GM21786 (cell line): ENCODE results near the gene WHAMM.
"Not testable (repeated sequence)": the region's sequence is repeated elsewhere in the genome, so short reads cannot be mapped to it uniquely, and the experiment has no call there.

Experiments used
- ATAC-seq: cut with Tn5 transposase; IDR thresholded peaks from one replicate; pipeline ENCODE4 v1.9.1; 2021; ENCODE audit not compliant: unreplicated experiment

Gene WHAMM

GRCh38 chr15:82799183-82799841 is 10.1 kb upstream of the WHAMM start:
- ATAC-seq: no peak

GRCh38 chr15:82802497-82802896 is 6.9 kb upstream of the WHAMM start:
- no peak for ATAC-seq

DNA sequence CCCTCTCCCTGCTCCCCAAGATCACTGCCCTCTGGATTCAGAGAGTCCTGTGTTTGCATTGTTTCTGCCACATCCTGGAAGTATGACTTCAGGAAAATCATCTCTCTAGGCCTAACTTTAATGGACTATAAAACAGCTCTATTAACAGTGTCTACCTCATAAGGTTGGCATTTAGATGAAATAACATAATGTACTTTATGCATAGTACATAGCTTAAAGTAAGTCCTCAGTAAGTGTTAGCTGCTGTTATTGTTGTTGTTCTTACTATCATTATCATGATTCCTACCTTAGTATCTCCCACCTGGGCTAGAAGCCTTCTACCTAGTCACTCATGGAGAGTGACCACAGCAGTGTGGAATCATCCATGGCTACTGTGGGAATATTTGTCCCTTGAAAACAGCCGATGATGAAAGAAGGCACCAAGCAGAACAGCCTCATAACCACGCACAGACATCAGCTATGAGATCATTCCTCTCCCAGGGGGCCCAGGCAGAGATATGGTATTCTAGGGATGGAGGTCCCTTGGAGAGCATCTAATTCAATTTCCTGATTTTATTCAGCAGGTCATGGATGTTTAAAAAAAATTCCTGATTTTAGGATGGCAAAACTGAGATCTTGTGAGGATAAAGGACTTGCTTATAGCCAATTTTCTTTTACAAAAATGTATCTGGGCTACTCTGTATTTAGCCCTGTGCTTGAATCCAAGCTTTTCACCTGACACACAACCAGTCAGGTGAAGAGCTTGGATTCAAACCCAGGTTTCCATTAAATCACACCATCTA is 5.4 kb upstream of the WHAMM start:
- no peak for ATAC-seq

GRCh38 chr15:82804575-82804949 is 4.9 kb upstream of the WHAMM start:
- no peak for ATAC-seq

DNA sequence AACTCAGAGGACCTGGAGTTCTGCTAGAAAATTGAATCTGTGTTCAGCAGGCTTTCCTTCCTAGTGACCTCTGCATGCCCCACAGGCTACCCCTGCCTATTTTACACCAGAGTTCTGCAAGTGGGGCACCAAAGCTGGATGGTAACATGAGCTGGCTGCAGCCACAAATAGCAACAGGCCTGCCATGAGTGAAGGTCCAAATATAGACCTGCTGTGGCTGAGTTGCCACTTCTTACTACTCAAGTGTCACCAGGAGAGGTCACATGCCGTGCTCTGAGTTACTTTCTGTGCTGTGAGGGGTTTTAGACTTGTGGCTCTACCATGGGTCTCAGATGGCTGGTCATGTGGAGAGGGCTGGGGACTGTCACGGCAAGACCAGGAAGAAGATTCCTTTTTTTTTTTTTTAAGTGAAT is 3.4 kb upstream of the WHAMM start, which contains the start of gene FSD2:
FSD2 (minus strand) TSS at position 76 of the 413 bp plus-strand sequence. CDS start 18,679 bp downstream, outside the sequence.
- ATAC-seq: peak; percentile 68

- no peak for ATAC-seq
Observed at GRCh38 chr15:82807920-82808633, 1.4 kb upstream of the WHAMM start.

GRCh38 chr15:82808634-82809041 is 790 bp upstream of the WHAMM start:
- ATAC-seq: no peak

GRCh38 chr15:82810061-82810889 is 847 bp downstream of the WHAMM start:
- ATAC-seq: peak; percentile 7

DNA sequence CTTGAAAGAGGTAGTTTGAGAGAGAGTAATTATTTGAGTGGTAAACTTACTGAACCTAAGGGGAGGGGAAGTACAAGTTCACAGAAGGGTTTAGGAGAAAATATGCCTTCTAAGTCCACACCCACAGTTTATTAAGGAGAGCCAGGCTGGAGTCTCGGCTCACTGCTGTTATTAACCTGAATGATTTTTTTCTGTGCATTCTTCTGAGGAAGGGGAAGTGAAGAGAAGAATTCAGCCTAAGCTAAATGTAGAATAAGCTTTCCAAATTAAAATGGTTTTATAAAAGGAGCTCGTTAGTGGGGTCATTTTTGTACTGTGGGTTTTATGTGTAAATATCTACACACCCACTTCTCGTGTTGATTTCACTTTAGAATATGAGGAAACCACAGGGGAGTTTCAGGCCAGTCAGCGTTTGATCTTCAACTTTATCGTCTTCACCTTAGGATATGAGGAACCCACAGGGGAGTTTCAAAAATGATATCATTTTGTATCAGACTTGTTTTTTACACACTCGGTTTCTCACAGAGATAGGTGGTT is 1.5 kb downstream of the WHAMM start:
- no peak for ATAC-seq

DNA sequence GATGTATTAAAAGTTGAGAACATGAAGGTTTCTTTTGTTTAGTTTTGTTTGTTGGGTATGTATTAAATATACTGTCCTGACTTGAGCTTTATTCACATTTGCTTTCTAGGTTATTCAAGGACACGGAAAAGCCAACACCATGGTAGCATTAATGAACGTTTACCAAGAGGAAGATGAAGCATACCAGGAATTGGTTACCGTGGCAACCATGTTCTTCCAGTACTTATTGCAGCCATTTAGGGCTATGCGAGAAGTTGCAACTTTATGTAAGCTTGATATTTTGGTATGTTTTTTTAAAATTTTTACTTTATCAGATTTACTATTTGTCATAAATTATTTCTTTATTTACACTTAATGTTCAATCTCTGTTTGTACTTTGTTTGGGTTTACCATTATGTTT is 3.6 kb downstream of the WHAMM start:
- ATAC-seq: no peak

DNA sequence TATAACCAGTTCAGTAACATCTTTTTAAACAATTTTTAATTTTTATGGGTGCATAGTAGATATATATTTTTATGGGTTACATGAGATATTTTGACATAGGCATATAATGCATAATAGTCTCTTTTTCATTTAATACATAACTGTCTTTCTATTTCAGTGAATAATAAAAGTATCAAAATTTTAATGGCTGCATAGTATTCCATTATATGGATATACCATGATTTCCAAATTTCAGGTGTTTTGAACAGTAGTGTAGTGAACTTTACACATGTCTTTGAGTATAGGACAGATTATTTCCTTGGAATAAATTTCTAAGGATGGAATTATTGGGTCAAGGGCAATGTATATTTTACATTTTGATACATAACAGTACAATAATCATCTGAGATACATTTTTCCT is 10.7 kb downstream of the WHAMM start:
- ATAC-seq: no peak

- not testable (repeated sequence) for ATAC-seq
Observed at GRCh38 chr15:82821396-82821795, 12.0 kb downstream of the WHAMM start.

GRCh38 chr15:82821851-82822250 is 12.4 kb downstream of the WHAMM start:
- ATAC-seq: not testable (repeated sequence)

- ATAC-seq: no peak
Observed at GRCh38 chr15:82823049-82823448, 13.6 kb downstream of the WHAMM start.

DNA sequence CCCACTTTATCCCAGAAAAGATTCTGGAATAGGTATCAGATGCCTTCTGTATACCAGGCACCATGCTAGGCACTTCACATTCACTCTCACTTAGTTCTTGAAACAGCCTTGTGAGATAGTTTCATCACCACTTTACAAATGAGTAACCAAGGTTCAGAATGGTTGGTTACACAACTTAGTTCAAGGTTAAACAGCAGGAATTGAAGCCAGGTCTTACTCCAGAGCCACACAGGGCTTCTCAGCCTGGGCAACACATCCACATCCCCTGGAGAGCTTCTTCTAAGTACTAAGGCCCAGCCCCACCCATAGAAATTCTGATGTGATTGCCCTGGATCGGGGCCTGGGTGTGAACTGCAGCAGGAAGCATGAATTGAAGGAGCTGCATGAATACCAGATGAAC is 18.6 kb downstream of the WHAMM start:
- no peak for ATAC-seq

DNA sequence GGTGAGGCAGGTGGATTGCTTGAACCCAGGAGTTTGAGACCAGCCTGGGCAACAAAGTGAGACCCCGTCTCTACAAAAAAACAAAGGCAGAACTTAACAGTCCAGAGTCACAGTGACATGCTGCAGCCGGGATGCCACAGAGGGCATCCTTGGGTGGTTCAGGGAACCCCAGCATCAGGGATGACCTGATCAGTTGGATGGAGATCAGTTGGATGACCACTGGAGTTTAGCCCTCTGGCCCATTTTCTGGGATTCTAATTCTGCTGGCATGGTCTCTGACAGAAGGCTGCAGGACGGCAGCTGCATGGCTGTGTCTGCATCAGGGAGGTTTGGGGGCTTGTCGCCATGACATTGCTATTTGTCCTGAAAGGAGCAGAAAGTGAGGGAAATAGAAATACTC is 19.8 kb downstream of the WHAMM start:
- ATAC-seq: no peak

DNA sequence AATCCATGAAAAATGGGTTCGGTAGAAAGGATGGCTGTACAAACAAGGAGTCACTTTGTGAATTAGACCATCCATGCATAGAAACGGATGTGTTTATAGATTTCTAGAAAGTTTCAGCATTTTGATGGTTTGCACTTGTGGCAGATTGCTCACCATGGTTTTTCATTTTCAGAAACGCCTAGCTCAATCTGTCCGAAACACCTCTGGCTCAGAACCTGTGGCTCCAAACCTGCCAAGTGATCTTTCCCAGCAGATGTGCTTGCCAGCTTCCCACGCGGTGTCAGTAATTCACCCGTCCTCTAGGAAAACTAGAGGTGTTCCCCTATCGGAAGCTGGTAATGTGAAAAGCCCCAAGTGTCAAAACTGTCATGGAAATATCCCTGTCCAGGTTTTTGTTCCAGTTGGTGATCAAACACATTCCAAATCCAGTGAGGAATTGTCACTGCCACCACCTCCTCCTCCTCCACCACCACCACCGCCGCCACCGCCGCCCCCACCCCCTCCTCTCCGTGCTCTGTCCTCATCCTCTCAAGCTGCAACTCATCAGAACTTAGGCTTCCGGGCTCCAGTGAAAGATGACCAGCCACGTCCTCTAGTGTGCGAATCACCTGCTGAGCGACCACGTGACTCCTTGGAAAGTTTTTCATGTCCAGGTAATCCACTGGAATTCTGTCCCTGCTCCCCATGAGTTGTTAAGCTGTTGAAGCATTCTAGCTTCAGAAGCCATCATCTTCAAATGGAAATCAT is 21.2 kb downstream of the WHAMM start:
- no peak for ATAC-seq

DNA sequence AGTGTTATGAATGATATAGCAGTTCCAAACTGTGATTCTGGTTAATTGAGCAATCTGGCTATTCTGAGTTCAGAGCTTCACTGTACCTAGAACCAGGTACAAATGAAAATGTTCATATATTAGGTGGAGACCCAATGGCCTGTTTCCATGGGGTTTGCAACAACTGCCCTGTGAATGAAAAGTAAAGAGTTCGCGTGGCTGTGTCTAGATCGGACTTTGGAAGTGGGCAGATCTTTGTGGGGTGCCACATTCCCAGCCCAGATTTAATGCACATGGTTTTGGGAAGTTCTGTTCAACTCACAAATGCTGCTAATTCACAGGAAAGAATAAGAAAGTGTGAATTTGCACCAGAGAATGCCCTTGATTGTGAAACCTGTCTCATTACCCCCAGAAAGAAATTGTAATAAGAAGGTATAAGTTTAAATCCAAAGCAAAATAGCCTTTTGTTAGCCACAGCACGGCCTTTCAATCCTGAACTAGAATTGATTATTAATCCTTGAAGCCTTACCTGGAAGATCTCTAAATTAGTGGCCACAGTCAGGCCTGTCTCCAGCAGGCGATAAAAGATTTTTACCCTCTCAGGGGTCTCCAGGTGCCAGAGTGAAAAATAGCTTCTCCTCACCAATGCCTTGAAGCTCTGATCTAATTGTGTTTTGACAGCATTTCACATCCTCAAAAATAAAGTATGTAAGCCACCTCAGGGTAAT is 22.6 kb downstream of the WHAMM start:
- ATAC-seq: no peak

- ATAC-seq: peak; percentile 87
Observed at GRCh38 chr15:82832601-82833361, 23.4 kb downstream of the WHAMM start.
